ENCODE data around the gene CLRN3.

CLRN3 gene

GRCh38 chr10:127892743-127893142 lies at the start of gene CLRN3:
Gene CLRN3, minus strand, starts transcription at chr10:127892941. Its CDS starts 157 bp downstream, at chr10:127892784.
- DNase-seq, result no peak

- DNase-seq, result no peak
These were observed 48.3 kb upstream of the CLRN3 start for GRCh38 chr10:127940866-127941640.

- no peak for DNase-seq
These were observed 47.1 kb upstream of the CLRN3 start for GRCh38 chr10:127939786-127940330.

- no peak for DNase-seq
These were observed 45.2 kb upstream of the CLRN3 start for GRCh38 chr10:127937915-127938463.

- DNase-seq, result no peak
These were observed 44.3 kb upstream of the CLRN3 start for GRCh38 chr10:127937069-127937468.

- DNase-seq, result no peak
These were observed 42.4 kb upstream of the CLRN3 start for GRCh38 chr10:127935071-127935561.

- no peak for DNase-seq
These were observed 41.6 kb upstream of the CLRN3 start for GRCh38 chr10:127934383-127934782.

GRCh38 chr10:127933271-127933670 lies 40.5 kb upstream of the CLRN3 start:
- no peak for DNase-seq

GRCh38 chr10:127932521-127933270 lies 40.0 kb upstream of the CLRN3 start:
- DNase-seq, result no peak

- peak; percentile 14 for DNase-seq
These were observed 35.5 kb upstream of the CLRN3 start for GRCh38 chr10:127928021-127928806.

GRCh38 chr10:127926455-127926854 lies 33.7 kb upstream of the CLRN3 start:
- no peak for DNase-seq

- no peak for DNase-seq
These were observed 32.9 kb upstream of the CLRN3 start for GRCh38 chr10:127925471-127926207.

- no peak for DNase-seq
These were observed 30.9 kb upstream of the CLRN3 start for GRCh38 chr10:127923646-127924045.

- DNase-seq, result no peak
These were observed 30.1 kb upstream of the CLRN3 start for GRCh38 chr10:127922675-127923366.

- no peak for DNase-seq
These were observed 29.5 kb upstream of the CLRN3 start for GRCh38 chr10:127922206-127922605.

- no peak for DNase-seq
These were observed 29.0 kb upstream of the CLRN3 start for GRCh38 chr10:127921753-127922145.

- DNase-seq, result no peak
These were observed 28.5 kb upstream of the CLRN3 start for GRCh38 chr10:127921075-127921752.

GRCh38 chr10:127920306-127921074 lies 27.7 kb upstream of the CLRN3 start:
- no peak for DNase-seq

GRCh38 chr10:127919418-127920271 lies 26.9 kb upstream of the CLRN3 start:
- no peak for DNase-seq

Data from fibroblast of skin of right quadriceps (primary cell).